ENCODE measurements around the gene TRIP4.

TRIP4 gene

GRCh38 chr15:64503197-64503596, 115.6 kb downstream of the TRIP4 start:
- no peak for DNase-seq
- TF ChIP-seq GATA1 (IDR thresholded peaks at IDR 0.05; ENCODE audit: low read depth, low read length) (no peak), POLR2A (IDR thresholded peaks at IDR 0.05; ENCODE audit: low read length) (no peak)

DNA sequence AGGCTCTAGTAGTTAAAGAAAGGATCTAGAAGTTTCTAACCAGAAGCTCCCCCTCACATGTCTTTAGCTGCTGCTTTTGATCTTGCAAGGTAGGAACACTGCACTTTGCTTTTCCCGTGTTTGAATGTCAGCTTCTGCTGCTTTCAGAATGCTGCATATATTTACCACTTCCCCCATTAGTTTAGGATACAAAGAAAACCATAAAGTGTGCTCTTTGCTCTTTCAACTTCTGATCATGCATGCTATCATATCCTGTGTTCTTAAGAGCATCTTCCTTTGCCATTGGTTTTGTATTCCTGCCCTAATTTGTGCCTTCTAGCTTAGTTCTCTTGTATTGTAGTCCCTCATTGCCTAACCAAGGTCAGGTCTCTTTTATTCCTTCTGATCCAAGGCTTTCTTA, 116.0 kb downstream of the TRIP4 start:
- DNase-seq = no peak
- TF ChIP-seq POLR2A (IDR thresholded peaks at IDR 0.05; ENCODE audit: low read length) = no peak
- no peak for TF ChIP-seq GATA1 (IDR thresholded peaks at IDR 0.05; ENCODE audit: low read depth, low read length)
